Measurements from ENCODE around the gene BTN2A1.

DNA sequence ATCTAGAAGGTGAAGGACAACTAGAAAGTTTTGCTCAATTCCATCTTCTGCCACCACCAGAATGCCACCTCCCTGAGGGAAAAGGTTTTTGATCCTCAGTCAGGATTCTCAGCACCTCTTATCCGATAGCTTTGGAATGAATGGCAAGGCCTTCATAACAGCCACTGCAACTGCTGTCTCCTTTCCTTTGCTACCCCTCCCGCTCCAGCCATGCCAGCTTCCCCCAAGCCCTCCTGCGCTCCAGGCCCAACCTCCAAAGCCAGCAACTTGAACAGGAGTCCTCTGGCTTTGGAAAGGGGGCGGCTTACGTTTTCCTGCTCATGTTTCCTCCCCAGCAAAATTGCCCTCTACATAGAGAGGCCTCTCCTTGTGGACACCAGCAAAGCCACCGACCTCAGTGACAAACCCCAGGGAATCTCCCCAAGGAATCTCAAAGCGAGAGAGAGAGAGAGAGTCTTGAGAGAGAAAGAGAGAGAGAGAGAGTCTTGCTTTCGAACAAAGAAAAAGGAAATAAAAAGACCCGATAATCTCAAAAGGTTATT is 420 bp upstream of the BTN2A1 start:
- TF ChIP-seq, protein P1, sequence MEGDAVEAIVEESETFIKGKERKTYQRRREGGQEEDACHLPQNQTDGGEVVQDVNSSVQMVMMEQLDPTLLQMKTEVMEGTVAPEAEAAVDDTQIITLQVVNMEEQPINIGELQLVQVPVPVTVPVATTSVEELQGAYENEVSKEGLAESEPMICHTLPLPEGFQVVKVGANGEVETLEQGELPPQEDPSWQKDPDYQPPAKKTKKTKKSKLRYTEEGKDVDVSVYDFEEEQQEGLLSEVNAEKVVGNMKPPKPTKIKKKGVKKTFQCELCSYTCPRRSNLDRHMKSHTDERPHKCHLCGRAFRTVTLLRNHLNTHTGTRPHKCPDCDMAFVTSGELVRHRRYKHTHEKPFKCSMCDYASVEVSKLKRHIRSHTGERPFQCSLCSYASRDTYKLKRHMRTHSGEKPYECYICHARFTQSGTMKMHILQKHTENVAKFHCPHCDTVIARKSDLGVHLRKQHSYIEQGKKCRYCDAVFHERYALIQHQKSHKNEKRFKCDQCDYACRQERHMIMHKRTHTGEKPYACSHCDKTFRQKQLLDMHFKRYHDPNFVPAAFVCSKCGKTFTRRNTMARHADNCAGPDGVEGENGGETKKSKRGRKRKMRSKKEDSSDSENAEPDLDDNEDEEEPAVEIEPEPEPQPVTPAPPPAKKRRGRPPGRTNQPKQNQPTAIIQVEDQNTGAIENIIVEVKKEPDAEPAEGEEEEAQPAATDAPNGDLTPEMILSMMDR (conservative IDR thresholded peaks at IDR 0.05; ENCODE audit: low read depth, low read length): no peak
- no peak for TF ChIP-seq EZH2phosphoT487 (IDR thresholded peaks at IDR 0.05; ENCODE audit: borderline replicate concordance, low read length)
